GM12878 (cell line): ENCODE measurements around the gene SMIM9. TPM values are rescaled to one million over a fixed set of nuclear protein-coding genes. Genes with fewer than 3 reads are reported as not detected.

Source experiments
- BCLAF1 ChIP-seq: fragments of 450-650 bp; IDR thresholded peaks from 2 replicates; pipeline ENCODE4 v1.6.1; 2017; ENCODE audit warnings: antibody characterized with exemption, mild to moderate bottlenecking, moderate library complexity
- HSF1 ChIP-seq: fragments of 150-350 bp; IDR thresholded peaks from 2 replicates; pipeline ENCODE4 v1.6.1; 2014; ENCODE audit warnings: mild to moderate bottlenecking, low read depth, low read length
- NKRF ChIP-seq: fragments of 450-650 bp; conservative IDR thresholded peaks from 2 replicates; pipeline ENCODE4 v1.6.1; 2017; ENCODE audit warnings: mild to moderate bottlenecking, moderate library complexity
- polyA plus RNA-seq, 11 experiments: library from polyadenylated mRNA; depleted of rRNA in 4 of 11; unstranded in 6 of 11; stranded (reverse) in 5 of 11; fragments of >200 nt; fragmentation: Nextera tagmentation in 4 of 11; fragmentation: Illumina TruSeq in 1 of 11; extraction: Ambion mirVana in 4 of 11; extraction: Trizol in 1 of 11; gene quantifications; 1 replicate in 1 of 11; 2 replicates in 10 of 11; pipeline versions ENCODE4 v1.2.1 to v1.2.3, GENCODE V29; 2011 to 2016; ENCODE audit warnings: inconsistent platforms in 2 of 11, missing spikeins in 2 of 11, low read depth in 1 of 11
- total RNA-seq, 4 experiments: library from RNA; depleted of rRNA in 3 of 4; stranded (reverse); fragments of >200 nt in 3 of 4; fragmentation: Illumina TruSeq in 1 of 4; extraction: Trizol in 1 of 4; gene quantifications; 2 replicates each; pipeline versions ENCODE4 v1.2.1 to v1.2.3, GENCODE V29; 2013 to 2021

The SMIM9 gene
- total and polyA plus RNA-seq, 10 of the 15 experiments (the other 5 are each of a cell fraction or from before 2014, with no cell fraction given): not detected

- no peak for TF ChIP-seq BCLAF1
- TF ChIP-seq NKRF: no peak
- no peak for TF ChIP-seq HSF1
Observed at GRCh38 chrX:154833746-154834274, 652 bp downstream of the SMIM9 start (continued).
